Transverse colon (tissue), 4 donors: ENCODE measurements around the gene PRR5L. TPM values are rescaled to one million over a fixed set of nuclear protein-coding genes. Genes with fewer than 3 reads are reported as not detected.
A peak's percentile ranks its signal among the peaks of the same experiment; 100 is the strongest.

ENCODE experiments used
- DNase-seq: peaks from one replicate; pipeline ENCODE4 v3.0.0-alpha.2; 2019
- H3K27ac ChIP-seq, 4 donors: fragments of 200-600 bp; sonication (generic); 2 replicates each; pipeline ENCODE4 v1.5.1; 2016 to 2018; ENCODE audit warnings: inconsistent platforms in 4 of 4
- H3K27me3 ChIP-seq: fragments of 200-600 bp; sonication (generic); 2 replicates; pipeline ENCODE4 v1.5.1; 2017; ENCODE audit warnings: inconsistent platforms
- H3K36me3 ChIP-seq, 4 donors: fragments of 200-600 bp; sonication (generic); 2 replicates each; pipeline ENCODE4 v1.5.1; 2017 to 2019; ENCODE audit warnings: inconsistent platforms in 4 of 4
- H3K4me1 ChIP-seq, 4 donors: fragments of 200-600 bp; sonication (generic); 2 replicates each; pipeline ENCODE4 v1.5.1; 2017 to 2020; ENCODE audit warnings: inconsistent platforms in 4 of 4
- H3K4me3 ChIP-seq, 4 donors: fragments of 200-600 bp; sonication (generic); 1 replicate in 1 of 4; 2 replicates in 3 of 4; pipeline versions ENCODE4 v1.5.1 to v1.6.1; 2017 to 2019; ENCODE audit warnings: inconsistent platforms in 4 of 4
- H3K9me3 ChIP-seq, 2 donors: fragments of 200-600 bp; sonication (generic); 2 replicates each; pipeline ENCODE4 v1.5.1; 2017 to 2019; ENCODE audit warnings: inconsistent platforms in 2 of 2
- EP300 ChIP-seq: sonication (generic); formaldehyde crosslinking; IDR thresholded peaks from one replicate; pipeline ENCODE4 v1.6.1; 2017; ENCODE audit warnings: antibody characterized with exemption, low read depth
- POLR2A ChIP-seq: fragments of 450-650 bp; IDR thresholded peaks from one replicate; pipeline ENCODE4 v1.6.1; 2016; ENCODE audit warnings: antibody characterized with exemption, mild to moderate bottlenecking, moderate library complexity
- POLR2AphosphoS5 ChIP-seq, 3 donors: sonication (generic); formaldehyde crosslinking; IDR thresholded peaks; one replicate each; pipeline ENCODE4 v1.6.1; 2016; ENCODE audit warnings: antibody characterized with exemption in 3 of 3
- WGBS, 2 donors: methylation state at CpG; one replicate each; pipeline ENCODE4 v1.1.5; 2018; ENCODE audit warnings: low coverage in 1 of 2; 5-methylcytosine and 5-hydroxymethylcytosine counted together
- in situ Hi-C, 4 donors: fragments of 200-750 bp; cut with MboI; loops; one replicate each; pipeline versions ENCODE4 v1.15.0 to v1.15.1; 2017; ENCODE audit warnings: low sequenced_read_pairs in 3 of 4, low pct_ligation_motif_present in 1 of 4, low pct_unique_long_range_greater_than_20kb in 1 of 4
- intact Hi-C: fragments of 100-400 bp; cut with DNase I; formaldehyde crosslinking; loops from one replicate; pipeline ENCODE4 v1.15.1; 2023; ENCODE audit warnings: low total_unique reads
- total RNA-seq, 4 donors: library from RNA; depleted of rRNA; stranded (reverse); fragments of >200 nt; gene quantifications; one replicate each; pipeline ENCODE4 v1.1.0, GENCODE V29; 2016
- TF ChIP-seq, protein P1 (sequence below), 5 experiments: fragments of 200-600 bp in 3 of 5; fragments of 450-650 bp in 2 of 5; sonication (generic) in 3 of 5; IDR thresholded peaks; 1 replicate in 2 of 5; 2 replicates in 3 of 5; pipeline ENCODE4 v1.5.1; 2016 to 2017; ENCODE audit warnings: antibody characterized with exemption in 5 of 5, inconsistent platforms in 3 of 5, mild to moderate bottlenecking in 2 of 5, moderate library complexity in 1 of 5

The PRR5L gene
- total RNA-seq, 4 donors from 2014 or later: 203 to 418 (median 251) TPM

DNA sequence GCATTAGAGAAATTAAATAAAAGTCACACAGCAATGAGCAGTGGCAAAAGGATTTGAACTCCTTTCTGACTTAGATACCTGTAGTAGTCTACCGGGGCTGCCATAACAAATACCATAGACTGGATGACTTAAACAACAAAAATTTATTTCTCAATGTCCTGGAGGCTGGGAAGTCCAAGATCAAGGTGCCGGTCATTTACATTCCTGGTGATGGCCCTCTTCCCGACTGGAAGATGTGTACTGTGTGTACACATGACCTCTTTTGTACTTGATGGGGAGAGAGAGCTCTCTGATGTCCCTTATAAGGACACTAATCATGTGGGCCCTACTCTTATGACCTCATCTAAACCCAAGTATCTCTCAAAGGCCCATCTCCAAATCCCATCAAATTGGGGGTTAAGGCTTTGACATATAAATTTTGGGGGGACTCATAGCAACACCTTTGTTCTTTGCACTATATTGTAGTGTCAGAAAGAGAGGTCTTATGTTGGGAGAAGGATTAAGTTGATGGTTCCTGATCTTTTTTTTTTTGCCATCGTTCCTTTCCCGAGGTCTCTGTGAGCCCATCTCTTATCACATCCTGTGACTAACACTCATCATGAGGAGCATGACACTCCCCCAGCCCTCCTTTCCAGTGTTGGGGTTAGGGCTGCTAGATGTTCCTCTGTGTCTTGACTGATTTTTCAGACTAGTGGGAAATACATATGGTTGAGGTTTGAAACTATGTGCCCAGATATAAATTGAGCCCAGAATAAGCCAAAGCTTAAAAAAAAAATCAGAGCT lies 109.7 kb downstream of the PRR5L start:
- Histone ChIP-seq H3K27ac (no peak overlapping the region), H3K4me3 (no peak overlapping the region), H3K4me1 (peaks cover 5 to 31% (median 8%) of the 10 kb centered on the region in 4 donors), H3K36me3 (peaks cover 0 to 43% (median under 1%) of the 10 kb centered on the region in 4 donors), H3K27me3 (no peaks in the 10 kb centered on the region), H3K9me3 (no peaks in the 10 kb centered on the region)
- 85 to 100% methylated on average over 1 to 5 of the region's 5 CpGs for WGBS, 2 donors
- in situ Hi-C loops (no loop called here), intact Hi-C loops (no loop called here)
- TF ChIP-seq POLR2A (no peak), POLR2AphosphoS5 (IDR thresholded peaks at IDR 0.05) (no peak), EP300 (no peak)
- TF ChIP-seq, protein P1, sequence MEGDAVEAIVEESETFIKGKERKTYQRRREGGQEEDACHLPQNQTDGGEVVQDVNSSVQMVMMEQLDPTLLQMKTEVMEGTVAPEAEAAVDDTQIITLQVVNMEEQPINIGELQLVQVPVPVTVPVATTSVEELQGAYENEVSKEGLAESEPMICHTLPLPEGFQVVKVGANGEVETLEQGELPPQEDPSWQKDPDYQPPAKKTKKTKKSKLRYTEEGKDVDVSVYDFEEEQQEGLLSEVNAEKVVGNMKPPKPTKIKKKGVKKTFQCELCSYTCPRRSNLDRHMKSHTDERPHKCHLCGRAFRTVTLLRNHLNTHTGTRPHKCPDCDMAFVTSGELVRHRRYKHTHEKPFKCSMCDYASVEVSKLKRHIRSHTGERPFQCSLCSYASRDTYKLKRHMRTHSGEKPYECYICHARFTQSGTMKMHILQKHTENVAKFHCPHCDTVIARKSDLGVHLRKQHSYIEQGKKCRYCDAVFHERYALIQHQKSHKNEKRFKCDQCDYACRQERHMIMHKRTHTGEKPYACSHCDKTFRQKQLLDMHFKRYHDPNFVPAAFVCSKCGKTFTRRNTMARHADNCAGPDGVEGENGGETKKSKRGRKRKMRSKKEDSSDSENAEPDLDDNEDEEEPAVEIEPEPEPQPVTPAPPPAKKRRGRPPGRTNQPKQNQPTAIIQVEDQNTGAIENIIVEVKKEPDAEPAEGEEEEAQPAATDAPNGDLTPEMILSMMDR (IDR thresholded peaks at IDR 0.05): no peak
- DNase-seq: no peak

DNA sequence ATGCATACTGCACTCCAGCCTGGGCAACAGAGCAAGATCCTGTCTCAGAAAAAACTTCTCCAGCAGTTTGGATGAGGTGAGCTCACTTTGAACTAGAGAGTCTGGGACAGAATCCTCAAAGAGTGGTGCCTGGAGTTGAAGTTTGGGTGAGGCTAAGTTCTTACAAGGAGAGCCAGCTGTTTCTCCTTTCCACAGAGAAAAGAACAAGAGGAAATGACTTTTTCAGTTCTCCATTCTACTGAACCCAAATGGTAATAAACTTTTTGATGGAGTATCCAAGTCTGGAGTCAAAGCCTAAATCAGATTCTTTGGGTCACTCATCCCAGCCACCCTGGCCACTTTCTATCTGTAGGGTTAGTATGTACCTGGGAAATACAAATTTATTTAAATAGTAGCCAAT lies 111.3 kb downstream of the PRR5L start:
- intact Hi-C loops: no loop called here
- H3K4me3 ChIP-seq: no peak overlapping the region
- peaks cover 0 to 33% (median under 1%) of the 10 kb centered on the region in 4 donors for H3K36me3 ChIP-seq
- no peaks in the 10 kb centered on the region for H3K9me3 ChIP-seq
- TF ChIP-seq, protein P1 (IDR thresholded peaks at IDR 0.05): no peak
- no peak for TF ChIP-seq EP300
- no peak for TF ChIP-seq POLR2A
- TF ChIP-seq POLR2AphosphoS5 (IDR thresholded peaks at IDR 0.05): no peak
- H3K27me3 ChIP-seq: no peaks in the 10 kb centered on the region
- in situ Hi-C loops: no loop called here
- H3K4me1 ChIP-seq: peaks cover 5 to 34% (median 7%) of the 10 kb centered on the region in 4 donors
- no peak overlapping the region for H3K27ac ChIP-seq
- no peak for DNase-seq

DNA sequence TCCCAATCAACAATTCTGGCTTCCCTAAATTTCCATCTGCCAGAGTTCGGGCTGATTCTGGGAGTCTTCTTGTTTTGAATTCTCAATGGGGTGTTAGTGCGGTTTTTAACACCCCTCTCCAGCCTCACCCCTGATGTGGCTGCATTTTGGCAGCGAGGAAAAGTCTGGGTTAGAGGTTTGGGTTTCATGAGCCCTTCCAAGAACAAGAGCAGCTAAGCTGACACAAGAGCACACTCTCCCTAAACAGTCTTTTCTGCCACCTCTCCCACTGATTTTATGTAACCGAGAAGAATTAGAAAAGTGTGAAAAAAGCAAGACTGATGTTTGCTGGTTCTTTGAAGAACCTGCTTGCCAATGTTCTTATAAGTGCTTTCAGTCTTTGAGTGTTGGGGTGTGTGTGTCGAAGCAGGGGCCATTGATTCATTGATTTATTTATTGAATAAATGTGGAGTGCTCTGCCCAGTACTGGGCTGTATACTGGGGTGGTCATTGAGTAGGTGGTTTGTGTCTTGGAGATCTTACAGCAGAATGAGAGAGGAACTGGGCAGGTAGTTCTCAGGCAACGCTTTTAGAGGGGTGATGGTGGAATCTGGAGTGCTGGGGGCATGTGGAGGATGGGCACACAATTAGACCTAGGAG lies 112.5 kb downstream of the PRR5L start:
- WGBS, 2 donors: 63 to 68% methylated on average over 6 of the region's 6 CpGs
- in situ Hi-C loops (no loop called here), intact Hi-C loops (no loop called here)
- H3K27ac ChIP-seq: peak overlapping the region in 1 of 4 donors; percentile 51
- peaks cover 0 to 37% (median under 1%) of the 10 kb centered on the region in 4 donors for H3K36me3 ChIP-seq
- H3K27me3 ChIP-seq: no peaks in the 10 kb centered on the region
- no peak overlapping the region for H3K4me3 ChIP-seq
- peaks cover 0 to 41% (median 2%) of the 10 kb centered on the region in 4 donors for H3K4me1 ChIP-seq
- no peaks in the 10 kb centered on the region for H3K9me3 ChIP-seq
- DNase-seq: no peak
- TF ChIP-seq, protein P1 (IDR thresholded peaks at IDR 0.05): no peak
- no peak for TF ChIP-seq POLR2AphosphoS5 (IDR thresholded peaks at IDR 0.05)
- no peak for TF ChIP-seq POLR2A
- TF ChIP-seq EP300: no peak

DNA sequence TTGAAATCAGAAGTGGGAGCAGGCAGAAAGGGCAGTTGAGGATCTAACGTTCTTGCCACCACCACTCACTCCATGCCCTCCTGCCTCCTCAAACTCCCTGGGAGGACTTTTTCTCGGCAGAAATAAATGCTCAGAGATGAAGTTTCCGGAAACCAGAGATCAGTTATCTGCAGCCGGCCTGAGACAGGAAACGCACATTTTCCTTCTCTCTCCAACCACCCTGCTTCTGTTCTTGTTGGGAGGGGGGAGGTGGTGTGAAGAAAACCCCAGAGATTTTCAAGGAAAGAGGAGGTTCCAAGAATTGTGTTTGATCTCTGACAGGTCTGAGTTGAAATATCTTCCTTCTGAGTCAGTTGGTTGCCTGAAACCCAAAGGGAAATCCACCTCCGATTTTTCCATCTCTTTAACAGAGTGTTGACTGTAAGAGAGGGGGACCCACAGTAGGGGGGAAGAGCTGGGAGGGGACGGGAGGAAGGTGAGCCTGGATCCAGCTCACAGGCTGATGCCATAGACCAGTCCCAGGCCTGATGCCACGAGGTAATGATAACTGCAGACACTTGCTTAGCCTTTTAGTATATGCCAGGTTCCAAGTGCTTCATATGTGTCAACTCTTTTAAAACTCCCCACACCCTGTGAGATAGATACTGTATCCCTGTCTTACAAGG lies 113.2 kb downstream of the PRR5L start:
- TF ChIP-seq, protein P1 (IDR thresholded peaks at IDR 0.05): no peak
- no peak for TF ChIP-seq EP300
- no peak for TF ChIP-seq POLR2A
- no peak for TF ChIP-seq POLR2AphosphoS5 (IDR thresholded peaks at IDR 0.05)
- Histone ChIP-seq H3K27ac (peak overlapping the region in 2 of 4 donors; percentile 16 to 51), H3K4me1 (peaks cover 0 to 41% (median 2%) of the 10 kb centered on the region in 4 donors), H3K36me3 (peaks cover 0 to 37% (median under 1%) of the 10 kb centered on the region in 4 donors), H3K9me3 (no peaks in the 10 kb centered on the region), H3K4me3 (no peak overlapping the region), H3K27me3 (no peaks in the 10 kb centered on the region)
- in situ Hi-C loops: no loop called here
- no peak for DNase-seq
- intact Hi-C loops: no loop called here
- 45 to 63% methylated on average over 3 to 8 of the region's 8 CpGs for WGBS, 2 donors
